GM23248 (cell line): ENCODE results near the gene CHRNB1.

ENCODE experiments used
- EZH2 ChIP-seq: fragments of 200-600 bp; sonication (generic); IDR thresholded peaks from 2 replicates; pipeline ENCODE4 v1.6.1; 2018; ENCODE audit warnings: antibody characterized with exemption, mild to moderate bottlenecking; ENCODE audit not compliant: insufficient read depth, poor library complexity, severe bottlenecking
- EZH2phosphoT487 ChIP-seq: fragments of 200-600 bp; sonication (generic); IDR thresholded peaks from 2 replicates; pipeline ENCODE4 v1.6.1; 2018; ENCODE audit warnings: antibody characterized with exemption, moderate library complexity, mild to moderate bottlenecking, low read depth; ENCODE audit not compliant: insufficient read depth

- TF ChIP-seq EZH2phosphoT487 = no peak
- TF ChIP-seq EZH2 = no peak
These were observed 18.5 kb downstream of the CHRNB1 start for GRCh38 chr17:7463372-7463846.
